NB4 (cell line): ENCODE data around the gene KRTAP4-1.
A peak's percentile ranks its signal among the peaks of the same experiment; 100 is the strongest.
"Not testable (repeated sequence)": the region's sequence is repeated elsewhere in the genome, so short reads cannot be mapped to it uniquely, and the experiment has no call there.

Experiments used
- DNase-seq: peaks from one replicate; pipeline ENCODE4 v3.0.0; 2010; ENCODE audit warnings: low read depth
- H3K4me3 ChIP-seq: one replicate; pipeline ENCODE4 v1.5.1; 2011; ENCODE audit warnings: mild to moderate bottlenecking, low read depth, low read length, moderate library complexity
- MYC ChIP-seq: IDR thresholded peaks from 2 replicates; pipeline ENCODE4 v1.6.1; 2011; ENCODE audit warnings: low read depth, low read length
- POLR2A ChIP-seq: IDR thresholded peaks from 2 replicates; pipeline ENCODE4 v1.6.1; 2011; ENCODE audit warnings: mild to moderate bottlenecking; ENCODE audit not compliant: insufficient read length; ENCODE audit errors: extremely low read depth
- TF ChIP-seq, protein P1 (sequence below): IDR thresholded peaks from 2 replicates; pipeline ENCODE4 v1.6.1; 2011; ENCODE audit warnings: low read depth, low read length
- TF ChIP-seq, protein P2 (sequence below): IDR thresholded peaks from one replicate; pipeline ENCODE4 v1.5.1; 2012; ENCODE audit warnings: low read depth, low read length

The KRTAP4-1 gene

GRCh38 chr17:41215681-41216080, 31.0 kb upstream of the KRTAP4-1 start:
- no peak for DNase-seq
- no peak overlapping the region for H3K4me3 ChIP-seq
- TF ChIP-seq POLR2A: no peak
- no peak for TF ChIP-seq MYC
- TF ChIP-seq, protein P1, sequence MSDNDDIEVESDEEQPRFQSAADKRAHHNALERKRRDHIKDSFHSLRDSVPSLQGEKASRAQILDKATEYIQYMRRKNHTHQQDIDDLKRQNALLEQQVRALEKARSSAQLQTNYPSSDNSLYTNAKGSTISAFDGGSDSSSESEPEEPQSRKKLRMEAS: no peak

DNA sequence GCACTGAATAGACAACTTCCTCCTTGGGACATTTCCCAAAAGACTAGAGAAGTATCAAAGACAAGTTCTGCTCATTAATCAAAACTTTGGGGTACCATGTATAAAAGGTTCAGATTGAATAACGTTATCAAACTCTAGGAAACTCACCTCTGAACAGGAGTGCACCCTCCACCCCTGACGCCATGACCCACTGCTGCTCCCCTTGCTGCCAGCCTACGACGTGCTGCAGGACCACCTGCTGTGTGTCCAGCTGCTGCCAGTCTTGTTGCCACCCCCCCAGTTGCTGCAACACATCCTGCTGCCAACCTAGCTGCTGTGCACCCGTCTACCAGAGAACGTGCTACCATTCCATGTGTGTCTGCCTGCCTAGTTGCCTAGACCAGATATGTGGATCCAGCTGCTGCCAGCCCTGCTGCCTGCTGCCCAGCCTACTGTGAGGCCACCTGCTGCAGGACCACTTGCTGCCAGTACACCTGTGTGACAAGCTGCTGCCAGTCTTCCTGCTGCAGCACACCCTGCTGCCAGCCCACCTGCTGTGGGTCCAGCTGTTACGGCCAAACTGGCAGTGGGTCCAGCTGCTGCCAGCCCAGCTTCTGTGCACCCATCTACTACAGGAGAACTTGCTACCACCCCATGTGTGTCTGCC, 27.9 kb upstream of the KRTAP4-1 start:
- no peak for TF ChIP-seq MYC
- TF ChIP-seq POLR2A: no peak
- TF ChIP-seq, protein P2, sequence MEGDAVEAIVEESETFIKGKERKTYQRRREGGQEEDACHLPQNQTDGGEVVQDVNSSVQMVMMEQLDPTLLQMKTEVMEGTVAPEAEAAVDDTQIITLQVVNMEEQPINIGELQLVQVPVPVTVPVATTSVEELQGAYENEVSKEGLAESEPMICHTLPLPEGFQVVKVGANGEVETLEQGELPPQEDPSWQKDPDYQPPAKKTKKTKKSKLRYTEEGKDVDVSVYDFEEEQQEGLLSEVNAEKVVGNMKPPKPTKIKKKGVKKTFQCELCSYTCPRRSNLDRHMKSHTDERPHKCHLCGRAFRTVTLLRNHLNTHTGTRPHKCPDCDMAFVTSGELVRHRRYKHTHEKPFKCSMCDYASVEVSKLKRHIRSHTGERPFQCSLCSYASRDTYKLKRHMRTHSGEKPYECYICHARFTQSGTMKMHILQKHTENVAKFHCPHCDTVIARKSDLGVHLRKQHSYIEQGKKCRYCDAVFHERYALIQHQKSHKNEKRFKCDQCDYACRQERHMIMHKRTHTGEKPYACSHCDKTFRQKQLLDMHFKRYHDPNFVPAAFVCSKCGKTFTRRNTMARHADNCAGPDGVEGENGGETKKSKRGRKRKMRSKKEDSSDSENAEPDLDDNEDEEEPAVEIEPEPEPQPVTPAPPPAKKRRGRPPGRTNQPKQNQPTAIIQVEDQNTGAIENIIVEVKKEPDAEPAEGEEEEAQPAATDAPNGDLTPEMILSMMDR: no peak
- TF ChIP-seq, protein P1: no peak
- H3K4me3 ChIP-seq: no peak overlapping the region
- peak; percentile 1 for DNase-seq

- no peak for DNase-seq
- H3K4me3 ChIP-seq: no peak overlapping the region
- TF ChIP-seq, protein P1: no peak
- TF ChIP-seq POLR2A: no peak
- TF ChIP-seq, protein P2: no peak
- no peak for TF ChIP-seq MYC
Measured at GRCh38 chr17:41211845-41212466, 27.2 kb upstream of the KRTAP4-1 start.

DNA sequence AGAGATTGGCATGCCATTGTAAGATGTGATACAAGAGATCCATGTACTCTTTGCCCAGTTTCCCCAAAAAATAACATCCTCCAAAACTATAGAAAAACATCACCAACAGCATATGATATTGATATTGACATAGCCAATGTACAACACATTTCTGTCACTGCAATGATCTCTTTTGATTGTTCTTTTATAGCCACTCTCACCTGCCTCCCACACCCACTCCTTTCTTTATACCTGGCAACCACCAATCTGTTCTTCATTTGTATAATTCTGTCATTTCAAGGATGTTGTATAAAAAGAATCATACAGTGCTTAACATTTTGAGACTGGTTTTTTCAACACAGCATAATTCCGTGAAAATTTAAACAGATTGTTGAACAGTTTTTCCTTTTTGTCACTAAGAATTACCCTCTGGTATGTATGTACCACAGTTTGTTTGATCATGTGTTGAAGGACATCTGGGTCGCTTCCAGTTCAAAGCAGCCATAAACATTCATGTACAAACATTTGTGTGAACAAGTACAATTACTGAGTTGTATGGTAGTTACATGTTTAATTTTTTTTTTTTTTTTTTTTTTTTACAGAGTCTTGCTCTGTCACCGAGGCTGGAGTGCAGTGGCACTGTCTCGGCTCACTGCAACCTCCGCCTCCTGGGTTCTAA, 14.8 kb upstream of the KRTAP4-1 start:
- DNase-seq: no peak
- H3K4me3 ChIP-seq: no peak overlapping the region
- TF ChIP-seq, protein P1: no peak
- TF ChIP-seq MYC (no peak), POLR2A (no peak)
- TF ChIP-seq, protein P2: no peak

- no peak overlapping the region for H3K4me3 ChIP-seq
- no peak for DNase-seq
- TF ChIP-seq MYC (no peak), POLR2A (no peak)
- TF ChIP-seq, protein P2: no peak
- TF ChIP-seq, protein P1: no peak
Measured at GRCh38 chr17:41196068-41196467, 11.4 kb upstream of the KRTAP4-1 start.

DNA sequence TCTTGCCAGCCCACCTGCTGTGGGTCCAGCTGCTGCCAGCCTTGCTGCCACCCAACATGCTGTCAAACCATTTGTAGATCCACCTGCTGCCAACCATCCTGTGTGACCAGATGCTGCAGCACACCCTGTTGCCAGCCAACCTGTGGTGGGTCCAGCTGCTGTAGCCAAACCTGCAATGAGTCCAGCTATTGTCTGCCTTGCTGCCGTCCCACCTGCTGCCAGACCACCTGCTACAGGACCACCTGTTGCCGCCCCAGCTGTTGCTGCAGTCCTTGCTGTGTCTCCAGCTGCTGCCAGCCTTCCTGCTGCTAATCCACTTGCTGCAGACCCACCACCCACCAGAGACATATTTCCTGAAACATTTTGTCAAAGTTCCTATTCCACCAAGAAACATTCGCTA, 5.6 kb upstream of the KRTAP4-1 start:
- no peak overlapping the region for H3K4me3 ChIP-seq
- DNase-seq: no peak
- no peak for TF ChIP-seq POLR2A
- TF ChIP-seq, protein P2: no peak
- TF ChIP-seq, protein P1: no peak
- TF ChIP-seq MYC: no peak

- not testable (repeated sequence) for DNase-seq, H3K4me3 ChIP-seq
Measured at GRCh38 chr17:41189837-41190318, 5.2 kb upstream of the KRTAP4-1 start, which contains the start of gene KRTAP9-1. Gene KRTAP9-1, plus strand, starts transcription at chr17:41189887. Its CDS starts 0 bp downstream, at chr17:41189887.
